Loucy (cell line): ENCODE measurements around the gene MCOLN1.

ENCODE experiments used
- CTCF ChIP-seq: fragments of 200-600 bp; sonication (generic); conservative IDR thresholded peaks from 2 replicates; pipeline ENCODE4 v1.5.1; 2014; ENCODE audit warnings: mild to moderate bottlenecking, antibody characterized with exemption, low read length
- EZH2phosphoT487 ChIP-seq: fragments of 200-600 bp; IDR thresholded peaks from 2 replicates; pipeline ENCODE4 v1.6.1; 2018; ENCODE audit warnings: antibody characterized with exemption, mild to moderate bottlenecking, moderate library complexity, borderline replicate concordance

- no peak for TF ChIP-seq CTCF
- TF ChIP-seq EZH2phosphoT487, result no peak
Observed at GRCh38 chr19:7529246-7529600, 6.8 kb downstream of the MCOLN1 start.
